Retina (tissue), 1 donor: ENCODE data around the gene MTREX.

Experiments used
- DNase-seq: peaks from one replicate; pipeline ENCODE4 v3.0.0-alpha.2; 2016

The MTREX gene

GRCh38 chr5:55385846-55386245 is 78.1 kb downstream of the MTREX start:
- DNase-seq = no peak

- DNase-seq = no peak
Measured at GRCh38 chr5:55386356-55386755, 78.6 kb downstream of the MTREX start.

- no peak for DNase-seq
Measured at GRCh38 chr5:55387865-55388264, 80.1 kb downstream of the MTREX start.

DNA sequence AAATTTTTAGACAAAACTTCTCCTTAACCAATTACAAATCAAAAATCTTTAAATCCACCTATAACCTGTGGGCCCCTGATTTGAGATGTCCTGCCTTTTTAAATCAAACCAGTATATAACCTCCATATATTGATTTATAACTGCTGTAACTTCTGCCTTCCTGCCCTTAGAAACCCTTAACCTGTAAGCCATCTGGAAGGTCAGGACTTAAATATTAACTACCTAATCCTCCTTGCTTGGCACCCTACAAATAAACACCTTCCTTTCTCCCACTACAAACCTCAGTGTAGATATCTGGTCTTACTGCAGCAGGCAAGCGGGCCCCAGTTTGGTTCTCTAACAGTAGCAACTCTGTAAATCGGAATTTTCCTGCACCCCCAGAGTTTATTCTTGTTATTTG is 83.9 kb downstream of the MTREX start:
- no peak for DNase-seq

GRCh38 chr5:55392669-55393068 is 84.9 kb downstream of the MTREX start:
- no peak for DNase-seq

DNA sequence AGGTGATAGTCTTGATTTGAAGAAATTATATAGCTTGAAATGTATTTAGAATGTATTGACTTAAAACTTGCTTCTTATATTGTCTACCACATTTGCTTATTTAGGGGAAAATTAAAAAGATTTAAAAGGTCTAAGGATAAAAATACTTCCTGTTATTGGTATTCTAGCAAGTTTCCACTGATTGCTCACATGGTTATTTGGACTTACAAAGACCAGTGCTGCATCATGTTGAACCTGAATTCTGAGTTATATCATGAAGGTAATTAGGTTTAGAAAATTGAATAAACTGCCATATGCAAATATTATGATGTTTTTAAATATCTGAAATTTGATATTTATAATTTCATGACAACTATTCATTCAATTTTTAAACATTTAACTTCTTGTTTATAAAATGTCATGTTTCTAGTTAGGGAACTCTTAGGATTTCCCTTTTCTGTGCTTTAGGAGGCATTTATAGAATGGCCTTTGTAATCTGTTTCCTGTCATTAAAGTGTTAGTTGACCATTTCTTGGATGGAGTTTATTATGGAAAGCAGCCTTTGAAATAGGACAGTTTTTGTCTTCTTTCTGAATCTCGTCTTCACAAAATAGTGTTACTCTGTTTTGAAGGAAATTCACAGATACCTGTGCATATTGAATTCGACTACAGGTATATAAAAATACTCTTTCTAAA is 85.8 kb downstream of the MTREX start:
- DNase-seq = no peak

- no peak for DNase-seq
Measured at GRCh38 chr5:55402199-55402598, 94.4 kb downstream of the MTREX start.

- no peak for DNase-seq
Measured at GRCh38 chr5:55406292-55406691, 98.5 kb downstream of the MTREX start.

- DNase-seq = no peak
Measured at GRCh38 chr5:55407059-55407684, 99.4 kb downstream of the MTREX start.

DNA sequence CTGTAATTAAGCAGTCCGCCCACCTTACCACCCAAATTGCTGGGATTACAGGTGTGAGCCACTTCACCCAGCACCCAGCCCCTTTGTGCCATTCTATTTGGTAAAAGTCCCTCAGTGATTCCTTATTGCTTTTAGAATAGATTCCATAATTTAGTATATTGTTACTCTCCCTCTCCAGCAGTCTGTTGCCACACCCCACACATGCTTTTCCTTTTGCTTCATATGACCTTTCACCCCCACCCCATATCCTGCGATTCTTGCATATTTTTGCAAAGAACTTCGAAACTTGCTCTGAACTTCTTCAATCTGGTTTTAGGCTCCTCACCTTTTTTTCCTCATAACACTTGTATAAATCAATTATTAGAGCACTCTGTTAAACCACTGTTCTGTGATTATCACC is 100.2 kb downstream of the MTREX start:
- DNase-seq = no peak

DNA sequence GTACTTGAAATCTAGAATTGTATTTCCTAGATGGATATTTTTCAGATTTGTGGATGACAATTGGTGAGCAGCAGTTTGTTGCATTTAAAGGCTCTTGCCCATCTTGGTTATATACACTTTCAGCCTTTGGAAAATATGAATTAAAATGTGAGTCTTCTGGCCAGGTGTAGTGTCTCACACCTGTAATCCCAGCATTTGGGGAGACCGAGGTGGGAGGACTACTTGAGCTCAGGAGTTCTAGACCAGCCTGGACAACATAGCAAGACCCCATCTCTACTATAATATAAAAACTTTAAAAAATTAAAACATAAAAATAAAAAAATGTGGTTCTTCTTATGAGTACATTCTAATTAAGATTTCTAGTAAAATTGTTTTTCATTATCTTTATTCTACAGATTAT is 102.0 kb downstream of the MTREX start:
- no peak for DNase-seq

DNA sequence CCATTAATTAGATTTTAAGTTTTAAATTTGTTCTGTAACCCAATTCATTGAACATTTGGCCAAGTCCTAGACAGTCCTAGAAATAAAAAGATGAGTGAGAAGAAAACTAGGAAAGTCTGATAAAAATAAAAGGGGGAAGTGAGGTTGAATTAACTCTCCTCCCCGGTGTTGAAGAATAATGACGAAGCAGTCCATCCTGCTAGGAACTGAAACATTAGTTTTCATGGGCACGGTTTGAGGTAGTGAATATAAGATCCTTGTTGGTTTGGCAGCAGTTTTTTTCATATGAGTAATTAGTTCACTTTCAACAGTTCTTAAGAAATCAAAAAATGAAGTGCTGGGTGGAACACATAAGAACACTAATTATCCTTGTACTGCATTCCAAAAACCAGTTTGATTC is 103.1 kb downstream of the MTREX start:
- no peak for DNase-seq

GRCh38 chr5:55411876-55412275 is 104.1 kb downstream of the MTREX start:
- DNase-seq = no peak

DNA sequence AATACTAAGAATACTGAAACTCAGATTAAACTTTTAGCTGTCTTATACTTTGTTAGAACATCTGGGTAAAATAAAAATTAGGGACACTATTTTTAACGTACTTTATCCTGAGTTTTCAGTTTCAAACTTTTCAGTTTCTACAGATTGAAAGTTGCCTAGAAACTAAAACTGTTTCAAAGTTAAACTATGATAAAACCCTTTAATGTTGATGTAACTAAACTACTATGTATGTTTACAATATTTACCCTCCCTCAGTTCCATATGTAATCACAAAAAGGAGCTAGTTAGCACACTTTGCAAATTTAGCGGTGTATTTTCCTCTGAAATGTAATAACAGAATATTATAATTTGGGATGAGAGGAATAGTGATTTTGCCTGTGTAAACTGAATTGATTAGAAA is 105.9 kb downstream of the MTREX start:
- DNase-seq = no peak

DNA sequence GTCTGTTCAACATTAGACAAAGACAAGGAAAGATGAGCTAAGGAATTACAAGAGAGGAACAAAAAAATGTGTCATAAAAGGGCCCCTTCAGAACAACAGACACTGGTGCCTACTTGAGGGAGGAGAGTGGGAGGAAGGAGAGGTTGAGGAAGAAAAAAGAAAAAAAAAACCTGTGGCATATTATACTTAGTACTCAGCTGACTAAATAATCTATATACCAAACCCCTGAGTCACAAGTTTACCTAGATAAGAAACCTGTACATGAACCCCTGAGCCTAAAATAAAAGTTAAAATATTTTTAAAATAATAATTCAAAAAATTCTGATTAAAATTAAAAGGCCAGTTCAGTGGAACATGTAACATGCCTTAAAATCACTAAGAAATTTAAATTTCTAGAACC is 107.3 kb downstream of the MTREX start:
- DNase-seq = no peak

DNA sequence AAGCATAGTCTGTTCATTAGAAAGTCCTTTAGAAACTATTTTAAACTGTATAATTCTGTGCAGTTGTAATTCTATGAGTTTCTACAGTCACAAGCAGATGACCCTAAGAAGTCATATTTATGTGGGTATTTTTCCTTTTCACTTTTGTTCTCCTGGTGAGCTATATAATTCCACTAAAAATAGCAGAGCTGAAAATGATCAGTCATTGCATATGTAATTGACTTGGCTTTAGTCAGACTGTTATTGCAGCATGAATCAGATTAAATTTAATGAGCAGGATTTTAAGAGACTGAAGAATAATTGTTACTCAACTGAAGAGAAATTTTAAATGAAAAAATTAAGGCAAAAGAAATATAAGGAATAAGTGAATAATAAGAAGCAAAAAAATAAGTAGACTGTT is 108.5 kb downstream of the MTREX start:
- no peak for DNase-seq

DNA sequence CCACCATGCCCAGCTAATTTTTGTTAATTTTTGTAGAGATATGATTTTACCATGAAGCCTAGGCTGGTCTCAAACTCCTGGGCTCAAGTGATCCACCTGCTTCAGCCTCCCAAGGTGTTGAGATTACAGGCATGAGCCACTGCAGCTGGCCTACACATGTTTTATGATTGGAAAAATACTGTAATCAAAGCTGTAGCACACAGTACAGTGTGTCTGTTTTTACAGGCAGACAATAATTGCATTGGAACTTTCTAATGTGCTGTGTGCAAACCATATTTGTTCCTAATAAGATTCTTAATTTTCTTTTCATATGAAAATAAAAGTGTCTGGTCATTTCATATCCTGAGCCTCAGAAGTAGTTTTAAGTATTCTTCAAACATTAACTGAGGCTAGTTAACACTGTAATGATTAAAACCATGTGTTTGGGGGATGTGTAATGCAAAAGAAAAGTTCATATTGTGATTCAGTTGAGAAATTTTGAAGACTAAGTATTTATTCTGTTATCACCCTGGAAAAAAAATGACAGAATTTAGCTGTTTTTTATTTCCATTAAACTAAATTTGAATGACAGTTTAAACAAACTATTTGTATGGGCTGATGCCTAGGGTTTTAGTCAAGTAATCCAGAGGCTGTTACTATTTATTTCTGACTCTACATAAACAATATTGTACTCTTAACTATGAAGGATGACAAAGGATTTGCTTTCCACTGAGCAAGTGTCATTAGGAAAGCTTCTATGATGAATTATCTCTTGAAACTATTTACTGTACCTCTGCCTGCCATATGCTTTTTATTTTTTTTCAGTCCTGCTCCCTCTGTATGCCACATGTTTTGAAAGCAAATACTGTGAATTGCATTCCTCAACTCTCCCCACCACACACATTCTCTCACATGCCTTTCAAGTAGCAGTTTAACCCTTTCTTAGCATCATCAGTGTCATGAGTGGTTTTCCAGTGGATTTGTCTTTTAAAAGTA is 111.5 kb downstream of the MTREX start:
- no peak for DNase-seq

GRCh38 chr5:55421074-55421529 is 113.3 kb downstream of the MTREX start:
- DNase-seq = no peak

GRCh38 chr5:55426455-55426854 is 118.7 kb downstream of the MTREX start:
- no peak for DNase-seq

GRCh38 chr5:55427157-55427556 is 119.4 kb downstream of the MTREX start:
- DNase-seq = no peak

DNA sequence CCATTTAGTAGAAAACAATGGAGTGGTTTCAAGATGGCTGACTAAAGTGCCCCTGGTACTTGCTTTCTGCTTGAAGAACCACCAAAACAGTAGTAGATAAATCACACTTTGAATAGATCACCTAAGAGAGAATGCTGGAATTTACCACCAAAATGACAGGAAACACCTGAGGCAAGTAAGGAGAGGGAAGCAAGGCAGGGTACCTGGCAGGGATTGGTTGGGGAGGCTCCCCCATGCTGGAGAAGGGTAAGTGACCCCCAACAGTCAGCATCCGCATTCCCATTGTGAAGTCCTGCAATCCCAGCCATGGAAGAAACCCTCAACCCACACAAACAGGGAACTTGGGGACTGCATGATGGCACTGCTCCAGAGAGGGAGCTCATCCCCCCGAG is 121.4 kb downstream of the MTREX start:
- DNase-seq = no peak

DNA sequence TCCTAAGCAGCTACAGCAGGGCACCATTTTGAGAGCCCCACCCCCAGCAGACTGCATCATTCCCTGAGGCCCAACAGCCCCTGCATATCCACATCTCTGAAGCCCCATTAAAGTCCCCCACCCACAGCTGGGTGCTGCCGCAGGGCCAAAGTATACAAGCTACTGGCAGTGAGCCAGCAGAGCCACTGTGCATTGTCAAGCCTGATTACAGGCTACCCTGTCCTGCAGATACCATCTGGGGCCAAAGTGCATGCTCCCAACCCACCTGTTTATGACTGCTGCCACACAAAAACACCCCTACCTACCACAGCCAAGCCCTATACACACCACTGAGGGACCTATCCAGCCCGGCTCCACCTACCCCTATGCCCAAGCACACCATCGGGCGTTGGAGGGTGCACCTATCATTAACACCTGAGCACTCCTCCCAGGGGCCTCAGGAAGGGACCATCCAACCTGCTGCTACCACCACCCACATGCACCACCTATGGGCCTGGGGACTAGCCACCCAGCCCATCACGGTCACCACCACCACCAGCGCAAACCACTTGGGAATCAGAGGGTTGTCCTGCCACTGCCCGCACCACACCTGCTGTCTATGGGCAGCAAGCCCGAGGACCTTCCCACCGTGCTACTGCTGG is 121.9 kb downstream of the MTREX start:
- DNase-seq = no peak

DNA sequence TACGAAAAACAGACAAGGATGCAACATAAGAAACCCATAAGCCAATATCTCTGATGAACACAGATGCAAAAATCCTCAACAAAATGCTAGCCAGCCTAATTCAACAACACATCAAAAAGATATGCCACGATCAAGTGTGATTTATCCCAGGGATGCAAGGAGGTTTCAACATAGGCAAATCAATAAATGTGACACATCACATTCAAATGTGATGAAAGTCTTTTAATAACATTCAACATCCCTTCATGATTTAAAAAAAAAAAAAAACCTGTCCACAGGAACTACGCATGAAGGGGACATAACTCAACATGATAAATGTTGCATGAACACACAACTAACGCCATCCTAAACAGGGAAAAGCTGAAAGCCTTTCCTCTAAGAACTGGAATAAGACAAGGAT is 124.8 kb downstream of the MTREX start:
- no peak for DNase-seq
